HG02642 (cell line): ENCODE results near the gene LIMA1.
"Not testable (repeated sequence)": the region's sequence is repeated elsewhere in the genome, so short reads cannot be mapped to it uniquely, and the experiment has no call there.

ENCODE experiments used
- ATAC-seq: cut with Tn5 transposase; IDR thresholded peaks from one replicate; pipeline ENCODE4 v1.9.1; 2021; ENCODE audit warnings: mild to moderate bottlenecking; ENCODE audit not compliant: unreplicated experiment, poor library complexity

Gene LIMA1

GRCh38 chr12:50283229-50283923 lies at the start of gene LIMA1:
Gene LIMA1 (minus strand): TSS chr12:50283520. CDS start chr12:50248751, 34,769 bp downstream.
- peak; percentile 95 for ATAC-seq

GRCh38 chr12:50331745-50332144 lies 48.4 kb upstream of the LIMA1 start:
- ATAC-seq: no peak

GRCh38 chr12:50328664-50329063 lies 45.3 kb upstream of the LIMA1 start:
- not testable (repeated sequence) for ATAC-seq

GRCh38 chr12:50326590-50327284 lies 43.4 kb upstream of the LIMA1 start:
- ATAC-seq: no peak

GRCh38 chr12:50325890-50326391 lies 42.6 kb upstream of the LIMA1 start:
- ATAC-seq: no peak

- ATAC-seq: not testable (repeated sequence)
Measured at GRCh38 chr12:50324770-50325169, 41.5 kb upstream of the LIMA1 start.

- ATAC-seq: not testable (repeated sequence)
Measured at GRCh38 chr12:50324077-50324476, 40.8 kb upstream of the LIMA1 start.

- ATAC-seq: no peak
Measured at GRCh38 chr12:50322206-50322605, 38.9 kb upstream of the LIMA1 start.

GRCh38 chr12:50317203-50317602 lies 33.9 kb upstream of the LIMA1 start:
- ATAC-seq: no peak

- ATAC-seq: no peak
Measured at GRCh38 chr12:50315803-50316202, 32.5 kb upstream of the LIMA1 start.

GRCh38 chr12:50314636-50315312 lies 31.5 kb upstream of the LIMA1 start:
- no peak for ATAC-seq

- ATAC-seq: not testable (repeated sequence)
Measured at GRCh38 chr12:50313971-50314370, 30.7 kb upstream of the LIMA1 start.

- ATAC-seq: no peak
Measured at GRCh38 chr12:50313256-50313931, 30.1 kb upstream of the LIMA1 start.

GRCh38 chr12:50311858-50312609 lies 28.7 kb upstream of the LIMA1 start:
- ATAC-seq: not testable (repeated sequence)

GRCh38 chr12:50309950-50310349 lies 26.6 kb upstream of the LIMA1 start:
- ATAC-seq: no peak

- ATAC-seq: no peak
Measured at GRCh38 chr12:50302686-50303085, 19.4 kb upstream of the LIMA1 start.

GRCh38 chr12:50297996-50298395 lies 14.7 kb upstream of the LIMA1 start:
- ATAC-seq: no peak

- no peak for ATAC-seq
Measured at GRCh38 chr12:50297027-50297426, 13.7 kb upstream of the LIMA1 start.

- ATAC-seq: no peak
Measured at GRCh38 chr12:50296554-50296953, 13.2 kb upstream of the LIMA1 start.

GRCh38 chr12:50291377-50291776 lies 8.1 kb upstream of the LIMA1 start:
- no peak for ATAC-seq
